ENCODE measurements around the gene EDC3. TPM values are rescaled to one million over a fixed set of nuclear protein-coding genes. Genes with fewer than 3 reads are reported as not detected.
A peak's percentile ranks its signal among the peaks of the same experiment; 100 is the strongest.

EDC3 gene
- total and polyA plus RNA-seq, 9 of the 15 experiments (the other 6 are each of a cell fraction or from before 2014, with no cell fraction given) = 11.7 to 63.9 (median 32.8) TPM

- TF ChIP-seq, protein P1, sequence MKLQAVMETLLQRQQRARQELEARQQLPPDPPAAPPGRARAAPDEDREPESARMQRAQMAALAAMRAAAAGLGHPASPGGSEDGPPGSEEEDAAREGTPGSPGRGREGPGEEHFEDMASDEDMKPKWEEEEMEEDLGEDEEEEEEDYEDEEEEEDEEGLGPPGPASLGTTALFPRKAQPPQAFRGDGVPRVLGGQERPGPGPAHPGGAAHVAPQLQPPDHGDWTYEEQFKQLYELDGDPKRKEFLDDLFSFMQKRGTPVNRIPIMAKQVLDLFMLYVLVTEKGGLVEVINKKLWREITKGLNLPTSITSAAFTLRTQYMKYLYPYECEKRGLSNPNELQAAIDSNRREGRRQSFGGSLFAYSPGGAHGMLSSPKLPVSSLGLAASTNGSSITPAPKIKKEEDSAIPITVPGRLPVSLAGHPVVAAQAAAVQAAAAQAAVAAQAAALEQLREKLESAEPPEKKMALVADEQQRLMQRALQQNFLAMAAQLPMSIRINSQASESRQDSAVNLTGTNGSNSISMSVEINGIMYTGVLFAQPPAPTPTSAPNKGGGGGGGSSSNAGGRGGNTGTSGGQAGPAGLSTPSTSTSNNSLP (IDR thresholded peaks at IDR 0.05; ENCODE audit: borderline replicate concordance, low read depth, low read length) = no peak
- TF ChIP-seq L3MBTL2 (IDR thresholded peaks at IDR 0.05) (peak; percentile 86), TOE1 (IDR thresholded peaks at IDR 0.05; ENCODE audit: borderline replicate concordance) (peak; percentile 98), TOE1 (CRISPR knock-in tag; IDR thresholded peaks at IDR 0.05; ENCODE audit: borderline replicate concordance, low read depth) (no peak), HDAC3 (IDR thresholded peaks at IDR 0.05; ENCODE audit: borderline replicate concordance, partially characterized antibody) (no peak), TAF7 (tag; IDR thresholded peaks at IDR 0.05) (peak; percentile 93), ZNF174 (CRISPR knock-in tag; IDR thresholded peaks at IDR 0.05) (no peak), MED1 (CRISPR knock-in tag; IDR thresholded peaks at IDR 0.05; ENCODE audit: borderline replicate concordance) (no peak), ZNF311 (CRISPR knock-in tag; IDR thresholded peaks at IDR 0.05) (no peak), ZNF707 (CRISPR knock-in tag; conservative IDR thresholded peaks at IDR 0.05) (no peak), ZNF140 (CRISPR knock-in tag; IDR thresholded peaks at IDR 0.05) (no peak), ZNF133 (CRISPR knock-in tag; IDR thresholded peaks at IDR 0.05) (no peak), STAT5A (IDR thresholded peaks at IDR 0.05; ENCODE audit: borderline replicate concordance, low read length) (no peak), ZNF75A (CRISPR knock-in tag; IDR thresholded peaks at IDR 0.05) (no peak), CCAR2 (IDR thresholded peaks at IDR 0.05; ENCODE audit: low read depth, low read length) (no peak), ELF4 (CRISPR knock-in tag; IDR thresholded peaks at IDR 0.05) (peak; percentile 63; the same call in 1 of the 2 replicates), ZNF316 (IDR thresholded peaks at IDR 0.05) (no peak)
- TF ChIP-seq, protein P2, sequence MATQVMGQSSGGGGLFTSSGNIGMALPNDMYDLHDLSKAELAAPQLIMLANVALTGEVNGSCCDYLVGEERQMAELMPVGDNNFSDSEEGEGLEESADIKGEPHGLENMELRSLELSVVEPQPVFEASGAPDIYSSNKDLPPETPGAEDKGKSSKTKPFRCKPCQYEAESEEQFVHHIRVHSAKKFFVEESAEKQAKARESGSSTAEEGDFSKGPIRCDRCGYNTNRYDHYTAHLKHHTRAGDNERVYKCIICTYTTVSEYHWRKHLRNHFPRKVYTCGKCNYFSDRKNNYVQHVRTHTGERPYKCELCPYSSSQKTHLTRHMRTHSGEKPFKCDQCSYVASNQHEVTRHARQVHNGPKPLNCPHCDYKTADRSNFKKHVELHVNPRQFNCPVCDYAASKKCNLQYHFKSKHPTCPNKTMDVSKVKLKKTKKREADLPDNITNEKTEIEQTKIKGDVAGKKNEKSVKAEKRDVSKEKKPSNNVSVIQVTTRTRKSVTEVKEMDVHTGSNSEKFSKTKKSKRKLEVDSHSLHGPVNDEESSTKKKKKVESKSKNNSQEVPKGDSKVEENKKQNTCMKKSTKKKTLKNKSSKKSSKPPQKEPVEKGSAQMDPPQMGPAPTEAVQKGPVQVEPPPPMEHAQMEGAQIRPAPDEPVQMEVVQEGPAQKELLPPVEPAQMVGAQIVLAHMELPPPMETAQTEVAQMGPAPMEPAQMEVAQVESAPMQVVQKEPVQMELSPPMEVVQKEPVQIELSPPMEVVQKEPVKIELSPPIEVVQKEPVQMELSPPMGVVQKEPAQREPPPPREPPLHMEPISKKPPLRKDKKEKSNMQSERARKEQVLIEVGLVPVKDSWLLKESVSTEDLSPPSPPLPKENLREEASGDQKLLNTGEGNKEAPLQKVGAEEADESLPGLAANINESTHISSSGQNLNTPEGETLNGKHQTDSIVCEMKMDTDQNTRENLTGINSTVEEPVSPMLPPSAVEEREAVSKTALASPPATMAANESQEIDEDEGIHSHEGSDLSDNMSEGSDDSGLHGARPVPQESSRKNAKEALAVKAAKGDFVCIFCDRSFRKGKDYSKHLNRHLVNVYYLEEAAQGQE (IDR thresholded peaks at IDR 0.05; ENCODE audit: borderline replicate concordance) = peak; percentile 93
- TF ChIP-seq, protein P2 (CRISPR knock-in tag; IDR thresholded peaks at IDR 0.05; ENCODE audit: low read depth) = no peak
Observed at GRCh38 chr15:74598126-74598842, 97.5 kb downstream of the EDC3 start (continued).

Measured in K562 (cell line).